DMS 273 treated with DMSO at 0.1 percent for 48 hours (cell line): ENCODE measurements around the gene PIK3IP1.

Source experiments
- DNase-seq: peaks from one replicate; lab custom pipeline; 2025; lab: John Stamatoyannopoulos, UW

The PIK3IP1 gene

GRCh38 chr22:31308181-31308580, 15.9 kb upstream of the PIK3IP1 start:
- DNase-seq: no peak

GRCh38 chr22:31305194-31305593, 12.9 kb upstream of the PIK3IP1 start:
- no peak for DNase-seq

- DNase-seq: no peak
Measured at GRCh38 chr22:31302537-31302936, 10.2 kb upstream of the PIK3IP1 start.

- no peak for DNase-seq
Measured at GRCh38 chr22:31302006-31302405, 9.7 kb upstream of the PIK3IP1 start.

- no peak for DNase-seq
Measured at GRCh38 chr22:31300896-31301295, 8.6 kb upstream of the PIK3IP1 start.

- DNase-seq: no peak
Measured at GRCh38 chr22:31295831-31296657, 3.8 kb upstream of the PIK3IP1 start.

GRCh38 chr22:31295360-31295759, 3.1 kb upstream of the PIK3IP1 start:
- DNase-seq: no peak

- DNase-seq: no peak
Measured at GRCh38 chr22:31291481-31292235, 630 bp downstream of the PIK3IP1 start.

GRCh38 chr22:31290494-31291471, 1.5 kb downstream of the PIK3IP1 start:
- DNase-seq: peak; percentile 68

GRCh38 chr22:31289344-31289743, 2.9 kb downstream of the PIK3IP1 start:
- no peak for DNase-seq

GRCh38 chr22:31288496-31289240, 3.6 kb downstream of the PIK3IP1 start:
- no peak for DNase-seq

GRCh38 chr22:31287818-31288495, 4.3 kb downstream of the PIK3IP1 start:
- DNase-seq: no peak

- no peak for DNase-seq
Measured at GRCh38 chr22:31286360-31287255, 5.7 kb downstream of the PIK3IP1 start.

GRCh38 chr22:31284281-31285155, 7.8 kb downstream of the PIK3IP1 start:
- peak; percentile 20 for DNase-seq

- no peak for DNase-seq
Measured at GRCh38 chr22:31282748-31283468, 9.4 kb downstream of the PIK3IP1 start.

- no peak for DNase-seq
Measured at GRCh38 chr22:31281733-31282132, 10.6 kb downstream of the PIK3IP1 start.

GRCh38 chr22:31279821-31280505, 12.3 kb downstream of the PIK3IP1 start:
- no peak for DNase-seq

- DNase-seq: no peak
Measured at GRCh38 chr22:31279327-31279669, 13.0 kb downstream of the PIK3IP1 start.
